SK-N-SH (cell line): ENCODE data around the gene KMT2C. TPM values are rescaled to one million over a fixed set of nuclear protein-coding genes. Genes with fewer than 3 reads are reported as not detected.
"Not testable (repeated sequence)": the region's sequence is repeated elsewhere in the genome, so short reads cannot be mapped to it uniquely, and the experiment has no call there.

Source experiments
- CTCF ChIA-PET: fragments of 300-600, 350-600 bp; formaldehyde crosslinking; extraction: SDS; loops from one replicate; lab custom pipeline; 2021; lab: Yijun Ruan, JAX
- POLR2A ChIA-PET: fragments of 350-600 bp; sonication (Branson Sonifier 250); formaldehyde crosslinking; extraction: SDS; loops from one replicate; lab custom pipeline; 2020; ENCODE audit warnings: antibody characterized with exemption, inconsistent platforms; lab: Yijun Ruan, JAX
- DNase-seq: peaks from one replicate; pipeline ENCODE4 v3.0.0; 2012
- H2AFZ ChIP-seq: fragments of 200-600 bp; sonication (generic); 2 replicates; pipeline ENCODE4 v1.8.1; 2016; ENCODE audit warnings: antibody characterized with exemption, mild to moderate bottlenecking, low read depth
- H3F3A ChIP-seq: fragments of 200-600 bp; sonication (generic); replicated peaks from 2 replicates; pipeline ENCODE3; 2016; ENCODE audit warnings: antibody characterized with exemption, mild to moderate bottlenecking; ENCODE audit not compliant: insufficient read depth
- H3K27ac ChIP-seq, 2 experiments: fragments of 200-500 bp in 1 of 2; fragments of 200-600 bp in 1 of 2; sonication (Bioruptor generic) in 1 of 2; sonication (generic), shearing (Covaris generic) in 1 of 2; 2 replicates each; pipeline versions ENCODE4 v1.5.1 to v1.6.1; 2014 to 2016; ENCODE audit warnings: low read depth in 2 of 2, inconsistent platforms in 1 of 2, low read length in 1 of 2, mild to moderate bottlenecking in 1 of 2, mixed read lengths in 1 of 2
- H3K27me3 ChIP-seq: fragments of 200-600 bp; sonication (generic), shearing (Covaris generic); 2 replicates; pipeline ENCODE4 v1.6.1; 2016; ENCODE audit warnings: mixed run types; ENCODE audit not compliant: insufficient read depth
- H3K36me3 ChIP-seq, 2 experiments: fragments of 200-500 bp in 1 of 2; fragments of 200-600 bp in 1 of 2; sonication (Bioruptor generic) in 1 of 2; sonication (generic) in 1 of 2; replicated peaks in 1 of 2; 2 replicates each; pipeline versions ENCODE3 to v1.5.1; 2014 to 2016; ENCODE audit warnings: low read length in 1 of 2, mild to moderate bottlenecking in 1 of 2; ENCODE audit not compliant: insufficient read depth in 2 of 2, control insufficient read depth in 1 of 2
- H3K4me1 ChIP-seq, 2 experiments: fragments of 200-500 bp in 1 of 2; fragments of 200-600 bp in 1 of 2; sonication (Bioruptor generic) in 1 of 2; sonication (generic), shearing (Covaris generic) in 1 of 2; 2 replicates each; pipeline versions ENCODE4 v1.5.1 to v1.6.1; 2014 to 2016; ENCODE audit warnings: low read depth in 1 of 2, low read length in 1 of 2, mixed run types in 1 of 2; ENCODE audit not compliant: insufficient read depth in 2 of 2, control insufficient read depth in 1 of 2
- H3K4me2 ChIP-seq: fragments of 200-600 bp; sonication (generic), shearing (Covaris generic); 2 replicates; pipeline ENCODE4 v1.6.1; 2017; ENCODE audit warnings: mixed run types
- H3K4me3 ChIP-seq, 2 experiments: fragments of 200-500 bp in 1 of 2; fragments of 200-600 bp in 1 of 2; sonication (Bioruptor generic) in 1 of 2; sonication (generic), shearing (Covaris generic) in 1 of 2; 2 replicates each; pipeline versions ENCODE4 v1.5.1 to v1.8.1; 2014 to 2016; ENCODE audit warnings: low read depth in 2 of 2, inconsistent platforms in 1 of 2, low read length in 1 of 2, mild to moderate bottlenecking in 1 of 2, mixed read lengths in 1 of 2, moderate library complexity in 1 of 2
- H3K79me2 ChIP-seq: fragments of 200-600 bp; sonication (generic); 2 replicates; pipeline ENCODE4 v1.8.1; 2017; ENCODE audit warnings: mild to moderate bottlenecking; ENCODE audit not compliant: insufficient read depth
- H3K9ac ChIP-seq: fragments of 200-600 bp; sonication (generic); 2 replicates; pipeline ENCODE4 v1.6.1; 2017; ENCODE audit warnings: mixed run types
- H3K9me2 ChIP-seq: fragments of 200-600 bp; sonication (generic); 2 replicates; pipeline ENCODE4 v1.6.1; 2017; ENCODE audit warnings: mixed run types
- H3K9me3 ChIP-seq: fragments of 200-600 bp; sonication (generic); 2 replicates; pipeline ENCODE4 v1.6.1; 2017; ENCODE audit warnings: mixed run types, mild to moderate bottlenecking, moderate library complexity
- H4K20me1 ChIP-seq: fragments of 200-600 bp; sonication (generic); 2 replicates; pipeline ENCODE4 v1.6.1; 2017; ENCODE audit warnings: mild to moderate bottlenecking, mixed run types; ENCODE audit not compliant: insufficient read depth
- CHD2 ChIP-seq: fragments of 150-350 bp; IDR thresholded peaks from 2 replicates; pipeline ENCODE4 v1.6.1; 2018; ENCODE audit warnings: low read length; ENCODE audit not compliant: partially characterized antibody
- ELF1 ChIP-seq: IDR thresholded peaks from 2 replicates; pipeline ENCODE4 v1.4.0; 2012
- EP300 ChIP-seq, 2 experiments: IDR thresholded peaks; 2 replicates each; pipeline versions ENCODE4 v1.4.0 to v1.6.1; 2012; ENCODE audit warnings: borderline replicate concordance in 1 of 2, low read depth in 1 of 2, low read length in 1 of 2
- EZH2phosphoT487 ChIP-seq: fragments of 200-600 bp; sonication (generic); IDR thresholded peaks from 2 replicates; pipeline ENCODE4 v1.6.1; 2017; ENCODE audit warnings: low read depth, mixed run types, mild to moderate bottlenecking, antibody characterized with exemption, moderate library complexity, borderline replicate concordance
- FOSL2 ChIP-seq: IDR thresholded peaks from 2 replicates; pipeline ENCODE4 v1.4.0; 2012; ENCODE audit warnings: low read depth, mild to moderate bottlenecking, moderate library complexity, borderline replicate concordance
- FOXJ3 ChIP-seq: sonication (generic); formaldehyde crosslinking; IDR thresholded peaks from 2 replicates; pipeline ENCODE4 v1.5.1; 2020; ENCODE audit warnings: mild to moderate bottlenecking, missing genetic modification reagents
- FOXM1 ChIP-seq: IDR thresholded peaks from 2 replicates; pipeline ENCODE4 v1.4.0; 2012; ENCODE audit warnings: low read depth, mild to moderate bottlenecking
- MEF2A ChIP-seq: IDR thresholded peaks from 2 replicates; pipeline ENCODE4 v1.4.0; 2012; ENCODE audit warnings: low read depth, borderline replicate concordance
- NFIC ChIP-seq: IDR thresholded peaks from 2 replicates; pipeline ENCODE4 v1.4.0; 2012; ENCODE audit warnings: borderline replicate concordance
- POLR2AphosphoS5 ChIP-seq: IDR thresholded peaks from 2 replicates; pipeline ENCODE4 v1.6.1; 2012; ENCODE audit warnings: low read depth, low read length
- RAD21 ChIP-seq: IDR thresholded peaks from 2 replicates; pipeline ENCODE4 v1.6.1; 2012; ENCODE audit warnings: mild to moderate bottlenecking, low read length
- RFX5 ChIP-seq: IDR thresholded peaks from 2 replicates; pipeline ENCODE4 v1.6.1; 2012; ENCODE audit warnings: mild to moderate bottlenecking, improper control_type of control experiment, low read length
- RXRA ChIP-seq: IDR thresholded peaks from 2 replicates; pipeline ENCODE4 v1.4.0; 2012; ENCODE audit warnings: low read depth, mild to moderate bottlenecking, borderline replicate concordance
- SIN3A ChIP-seq: IDR thresholded peaks from 2 replicates; pipeline ENCODE4 v1.6.1; 2012; ENCODE audit warnings: low read depth, mild to moderate bottlenecking, low read length, moderate library complexity, borderline replicate concordance
- SMC3 ChIP-seq: IDR thresholded peaks from 2 replicates; pipeline ENCODE4 v1.6.1; 2012; ENCODE audit warnings: low read depth, low read length, improper control_type of control experiment
- TAF1 ChIP-seq: IDR thresholded peaks from 2 replicates; pipeline ENCODE4 v1.6.1; 2012; ENCODE audit warnings: low read depth, mild to moderate bottlenecking, low read length, moderate library complexity, borderline replicate concordance
- TEAD4 ChIP-seq: IDR thresholded peaks from 2 replicates; pipeline ENCODE4 v1.4.0; 2012; ENCODE audit warnings: mild to moderate bottlenecking, borderline replicate concordance; ENCODE audit not compliant: insufficient read depth
- WGBS: methylation state at CpG from one replicate; pipeline ENCODE4 v1.1.6; 2017; ENCODE audit warnings: low lambda C conversion rate; 5-methylcytosine and 5-hydroxymethylcytosine counted together
- polyA plus RNA-seq, 3 experiments: library from polyadenylated mRNA; depleted of rRNA; stranded (reverse); fragments of >200 nt; gene quantifications; 2 replicates each; pipeline ENCODE4 v1.2.3, GENCODE V29; 2012
- TF ChIP-seq, protein P1 (sequence below): IDR thresholded peaks from 2 replicates; pipeline ENCODE4 v1.4.0; 2012; ENCODE audit warnings: low read depth, borderline replicate concordance
- TF ChIP-seq, protein P2 (sequence below): fragments of 200-600 bp; sonication (generic); IDR thresholded peaks from 2 replicates; pipeline ENCODE4 v1.6.1; 2017; ENCODE audit warnings: antibody characterized with exemption, mild to moderate bottlenecking, moderate library complexity
- TF ChIP-seq, protein P3 (sequence below): IDR thresholded peaks from 2 replicates; pipeline ENCODE4; 2012

KMT2C gene
- polyA plus RNA-seq, 1 of the 3 experiments (the other 2 are of a cell fraction): 8.0 TPM

DNA sequence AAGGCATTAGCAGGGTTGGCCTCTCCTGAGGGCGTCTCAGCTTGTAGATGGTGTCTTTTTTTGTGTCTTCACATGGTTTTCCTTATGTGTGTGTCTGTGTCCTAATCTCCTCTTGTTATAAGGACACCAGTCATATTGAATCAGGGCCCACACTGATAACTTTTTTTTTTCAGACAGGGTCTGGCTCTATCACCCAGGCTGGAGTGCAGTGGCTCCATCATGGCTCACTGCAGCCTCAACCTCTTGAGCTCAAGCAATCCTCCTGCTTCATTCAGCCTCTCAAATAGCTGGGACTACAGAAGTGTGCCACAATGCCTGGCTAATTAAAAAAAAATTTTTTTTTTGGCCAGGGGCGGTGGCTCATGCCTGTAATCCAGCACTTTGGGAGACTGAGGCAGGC, 41.3 kb upstream of the KMT2C start (continued):
- TF ChIP-seq, protein P1, sequence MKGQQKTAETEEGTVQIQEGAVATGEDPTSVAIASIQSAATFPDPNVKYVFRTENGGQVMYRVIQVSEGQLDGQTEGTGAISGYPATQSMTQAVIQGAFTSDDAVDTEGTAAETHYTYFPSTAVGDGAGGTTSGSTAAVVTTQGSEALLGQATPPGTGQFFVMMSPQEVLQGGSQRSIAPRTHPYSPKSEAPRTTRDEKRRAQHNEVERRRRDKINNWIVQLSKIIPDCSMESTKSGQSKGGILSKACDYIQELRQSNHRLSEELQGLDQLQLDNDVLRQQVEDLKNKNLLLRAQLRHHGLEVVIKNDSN: no peak
- no peak for TF ChIP-seq SMC3
- TF ChIP-seq, protein P2, sequence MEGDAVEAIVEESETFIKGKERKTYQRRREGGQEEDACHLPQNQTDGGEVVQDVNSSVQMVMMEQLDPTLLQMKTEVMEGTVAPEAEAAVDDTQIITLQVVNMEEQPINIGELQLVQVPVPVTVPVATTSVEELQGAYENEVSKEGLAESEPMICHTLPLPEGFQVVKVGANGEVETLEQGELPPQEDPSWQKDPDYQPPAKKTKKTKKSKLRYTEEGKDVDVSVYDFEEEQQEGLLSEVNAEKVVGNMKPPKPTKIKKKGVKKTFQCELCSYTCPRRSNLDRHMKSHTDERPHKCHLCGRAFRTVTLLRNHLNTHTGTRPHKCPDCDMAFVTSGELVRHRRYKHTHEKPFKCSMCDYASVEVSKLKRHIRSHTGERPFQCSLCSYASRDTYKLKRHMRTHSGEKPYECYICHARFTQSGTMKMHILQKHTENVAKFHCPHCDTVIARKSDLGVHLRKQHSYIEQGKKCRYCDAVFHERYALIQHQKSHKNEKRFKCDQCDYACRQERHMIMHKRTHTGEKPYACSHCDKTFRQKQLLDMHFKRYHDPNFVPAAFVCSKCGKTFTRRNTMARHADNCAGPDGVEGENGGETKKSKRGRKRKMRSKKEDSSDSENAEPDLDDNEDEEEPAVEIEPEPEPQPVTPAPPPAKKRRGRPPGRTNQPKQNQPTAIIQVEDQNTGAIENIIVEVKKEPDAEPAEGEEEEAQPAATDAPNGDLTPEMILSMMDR: no peak

DNA sequence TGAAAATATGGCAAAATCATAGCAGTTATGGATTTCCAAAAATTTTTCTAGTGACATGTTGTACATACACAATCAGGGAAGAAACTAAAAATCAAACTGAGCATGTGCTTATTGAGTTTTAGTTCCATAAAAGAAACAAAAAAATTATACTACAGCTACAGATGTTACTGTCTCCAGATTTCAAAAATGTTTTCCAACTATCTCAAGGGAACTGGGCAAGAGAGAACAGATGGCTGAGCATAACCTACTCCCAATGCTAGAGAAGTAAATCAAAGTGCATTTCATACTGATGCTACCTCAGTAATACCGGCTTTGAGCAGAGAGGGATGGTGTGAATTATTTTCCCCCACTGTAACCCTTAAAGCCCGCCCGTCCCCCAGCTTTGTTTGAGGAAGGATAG, 40.7 kb upstream of the KMT2C start:
- CTCF ChIA-PET: no interaction called here
- H3K4me3 ChIP-seq: no peak overlapping the region
- no peak for TF ChIP-seq NFIC
- no peak for TF ChIP-seq POLR2AphosphoS5
- no peak for TF ChIP-seq FOSL2
- no peak for TF ChIP-seq TAF1
- TF ChIP-seq RFX5: no peak
- no peak for TF ChIP-seq TEAD4
- TF ChIP-seq SMC3: no peak
- no peak for TF ChIP-seq SIN3A
- no peak for TF ChIP-seq RAD21
- TF ChIP-seq MEF2A: no peak
- TF ChIP-seq RXRA: no peak
- no peak for TF ChIP-seq FOXM1
- no peak for TF ChIP-seq ELF1
- TF ChIP-seq, protein P3, sequence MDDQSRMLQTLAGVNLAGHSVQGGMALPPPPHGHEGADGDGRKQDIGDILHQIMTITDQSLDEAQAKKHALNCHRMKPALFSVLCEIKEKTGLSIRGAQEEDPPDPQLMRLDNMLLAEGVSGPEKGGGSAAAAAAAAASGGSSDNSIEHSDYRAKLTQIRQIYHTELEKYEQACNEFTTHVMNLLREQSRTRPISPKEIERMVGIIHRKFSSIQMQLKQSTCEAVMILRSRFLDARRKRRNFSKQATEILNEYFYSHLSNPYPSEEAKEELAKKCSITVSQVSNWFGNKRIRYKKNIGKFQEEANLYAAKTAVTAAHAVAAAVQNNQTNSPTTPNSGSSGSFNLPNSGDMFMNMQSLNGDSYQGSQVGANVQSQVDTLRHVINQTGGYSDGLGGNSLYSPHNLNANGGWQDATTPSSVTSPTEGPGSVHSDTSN: no peak
- TF ChIP-seq EP300 (IDR thresholded peaks at IDR 0.05; ENCODE audit: borderline replicate concordance in 1 of 2, low read depth in 1 of 2, low read length in 1 of 2): no peak
- no peak for TF ChIP-seq FOXJ3 (CRISPR knock-in tag)
- TF ChIP-seq, protein P2: no peak
- TF ChIP-seq EZH2phosphoT487: no peak
- no peak for TF ChIP-seq CHD2
- TF ChIP-seq, all 33 proteins: peak for 0
- Histone ChIP-seq H2AFZ (no peak overlapping the region), H3K4me1 (no peaks in the 10 kb centered on the region), H3K9me3 (no peaks in the 10 kb centered on the region), H4K20me1 (no peaks in the 10 kb centered on the region), H3K36me3 (no peaks in the 10 kb centered on the region), H3K27ac (no peak overlapping the region), H3K79me2 (no peaks in the 10 kb centered on the region), H3K9me2 (no peaks in the 10 kb centered on the region), H3K9ac (no peak overlapping the region), H3K4me2 (no peak overlapping the region), H3F3A (no peaks in the 10 kb centered on the region), H3K27me3 (no peaks in the 10 kb centered on the region)
- POLR2A ChIA-PET: no interaction called here
- 88% methylated on average over 3 of the region's 3 CpGs for WGBS
- DNase-seq: no peak

DNA sequence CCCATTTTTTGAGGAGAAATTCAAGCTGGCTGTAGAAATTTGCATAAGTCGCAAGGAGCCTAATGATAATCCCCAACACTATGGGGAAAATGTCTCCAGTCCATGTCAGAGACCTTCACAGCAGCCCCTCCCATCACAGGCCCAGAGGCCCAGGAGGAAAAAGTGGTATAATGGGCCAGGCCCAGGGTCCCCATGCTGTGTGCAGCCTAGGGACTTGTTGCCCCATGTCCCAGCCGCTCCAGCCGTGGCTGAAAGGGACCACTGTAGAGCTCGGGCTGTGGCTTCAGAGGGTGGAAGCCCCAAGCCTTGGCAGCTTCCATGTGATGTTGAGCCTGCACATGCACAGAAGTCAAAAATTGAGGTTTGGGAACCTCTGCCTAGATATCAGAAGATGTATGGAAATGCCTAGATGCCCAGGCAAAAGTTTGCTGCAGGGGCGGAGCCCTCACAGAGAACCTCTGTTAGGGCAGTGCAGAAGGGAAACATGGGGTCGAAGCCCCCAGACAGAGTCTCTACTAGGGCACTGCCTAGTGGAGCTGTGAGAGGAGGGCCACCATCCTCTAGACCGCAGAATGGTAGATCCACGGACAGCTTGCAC, 35.3 kb upstream of the KMT2C start:
- POLR2A ChIA-PET, H3K27me3 ChIP-seq, DNase-seq, H3K4me2 ChIP-seq, H3K79me2 ChIP-seq, H3K27ac ChIP-seq, H3K9me2 ChIP-seq, H3K4me1 ChIP-seq, H2AFZ ChIP-seq, H3K4me3 ChIP-seq, H3K36me3 ChIP-seq, H3K9me3 ChIP-seq, H3K9ac ChIP-seq, H4K20me1 ChIP-seq, H3F3A ChIP-seq: not testable (repeated sequence)
- 57% methylated on average over 8 of the region's 8 CpGs for WGBS
- CTCF ChIA-PET: interaction anchor here (2.3 kb wide), 1 partner anchor 236 kb away, joined by 6 read pairs; no protein-coding TSS in a partner anchor
